ENCODE measurements around the gene TP53BP2.

DNA sequence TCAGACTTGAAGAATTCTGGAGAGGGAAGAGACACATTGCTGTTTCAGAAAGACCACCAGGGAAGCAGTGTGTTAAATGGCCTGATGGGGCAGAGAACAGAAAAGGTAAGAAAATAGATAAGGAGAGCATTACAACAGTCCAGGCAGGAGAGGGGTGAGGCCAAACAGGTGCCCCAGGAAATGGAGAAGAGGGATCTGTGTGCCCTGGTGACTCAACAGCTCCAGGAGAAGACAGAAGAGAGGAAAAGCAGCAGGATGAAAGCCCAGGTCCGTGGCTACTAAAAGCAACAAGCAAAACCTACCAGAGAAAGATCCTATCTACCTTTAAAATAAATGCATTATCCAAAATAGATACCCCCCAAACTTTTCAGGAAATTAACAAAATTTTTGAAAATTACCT lies 9.2 kb downstream of the TP53BP2 start:
- no peak for TF ChIP-seq EZH2phosphoT487 (IDR thresholded peaks at IDR 0.05; ENCODE audit: low read depth)
- TF ChIP-seq, protein P1, sequence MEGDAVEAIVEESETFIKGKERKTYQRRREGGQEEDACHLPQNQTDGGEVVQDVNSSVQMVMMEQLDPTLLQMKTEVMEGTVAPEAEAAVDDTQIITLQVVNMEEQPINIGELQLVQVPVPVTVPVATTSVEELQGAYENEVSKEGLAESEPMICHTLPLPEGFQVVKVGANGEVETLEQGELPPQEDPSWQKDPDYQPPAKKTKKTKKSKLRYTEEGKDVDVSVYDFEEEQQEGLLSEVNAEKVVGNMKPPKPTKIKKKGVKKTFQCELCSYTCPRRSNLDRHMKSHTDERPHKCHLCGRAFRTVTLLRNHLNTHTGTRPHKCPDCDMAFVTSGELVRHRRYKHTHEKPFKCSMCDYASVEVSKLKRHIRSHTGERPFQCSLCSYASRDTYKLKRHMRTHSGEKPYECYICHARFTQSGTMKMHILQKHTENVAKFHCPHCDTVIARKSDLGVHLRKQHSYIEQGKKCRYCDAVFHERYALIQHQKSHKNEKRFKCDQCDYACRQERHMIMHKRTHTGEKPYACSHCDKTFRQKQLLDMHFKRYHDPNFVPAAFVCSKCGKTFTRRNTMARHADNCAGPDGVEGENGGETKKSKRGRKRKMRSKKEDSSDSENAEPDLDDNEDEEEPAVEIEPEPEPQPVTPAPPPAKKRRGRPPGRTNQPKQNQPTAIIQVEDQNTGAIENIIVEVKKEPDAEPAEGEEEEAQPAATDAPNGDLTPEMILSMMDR (IDR thresholded peaks at IDR 0.05; ENCODE audit: low read depth, low read length) = no peak

Data from OCI-LY3 (cell line).